ENCODE measurements around the gene SPTSSB.

DNA sequence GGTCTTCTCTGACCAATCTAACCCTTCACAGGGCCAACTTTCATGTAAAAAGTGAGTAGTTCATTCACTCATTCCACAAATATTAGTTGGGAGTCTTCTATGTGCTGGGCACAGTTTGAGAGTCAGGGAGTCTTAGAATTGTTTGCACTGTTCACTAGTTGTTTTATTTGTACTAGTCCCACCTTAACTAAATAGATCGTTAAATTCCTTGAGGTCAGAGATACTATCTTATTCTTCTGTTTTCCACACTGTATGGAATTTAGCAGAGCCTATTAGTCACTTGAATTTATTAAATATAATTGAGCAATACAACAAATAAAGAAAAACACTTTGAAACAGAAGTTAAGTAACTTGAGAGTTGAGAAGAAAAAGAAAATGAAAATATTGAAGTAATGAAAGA lies 40.8 kb upstream of the SPTSSB start:
- no peak for TF ChIP-seq POLR2A (IDR thresholded peaks at IDR 0.05)
- TF ChIP-seq EP300 (IDR thresholded peaks at IDR 0.05; ENCODE audit: low read depth): no peak
- TF ChIP-seq, protein P1, sequence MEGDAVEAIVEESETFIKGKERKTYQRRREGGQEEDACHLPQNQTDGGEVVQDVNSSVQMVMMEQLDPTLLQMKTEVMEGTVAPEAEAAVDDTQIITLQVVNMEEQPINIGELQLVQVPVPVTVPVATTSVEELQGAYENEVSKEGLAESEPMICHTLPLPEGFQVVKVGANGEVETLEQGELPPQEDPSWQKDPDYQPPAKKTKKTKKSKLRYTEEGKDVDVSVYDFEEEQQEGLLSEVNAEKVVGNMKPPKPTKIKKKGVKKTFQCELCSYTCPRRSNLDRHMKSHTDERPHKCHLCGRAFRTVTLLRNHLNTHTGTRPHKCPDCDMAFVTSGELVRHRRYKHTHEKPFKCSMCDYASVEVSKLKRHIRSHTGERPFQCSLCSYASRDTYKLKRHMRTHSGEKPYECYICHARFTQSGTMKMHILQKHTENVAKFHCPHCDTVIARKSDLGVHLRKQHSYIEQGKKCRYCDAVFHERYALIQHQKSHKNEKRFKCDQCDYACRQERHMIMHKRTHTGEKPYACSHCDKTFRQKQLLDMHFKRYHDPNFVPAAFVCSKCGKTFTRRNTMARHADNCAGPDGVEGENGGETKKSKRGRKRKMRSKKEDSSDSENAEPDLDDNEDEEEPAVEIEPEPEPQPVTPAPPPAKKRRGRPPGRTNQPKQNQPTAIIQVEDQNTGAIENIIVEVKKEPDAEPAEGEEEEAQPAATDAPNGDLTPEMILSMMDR (IDR thresholded peaks at IDR 0.05): no peak
- no peak for TF ChIP-seq POLR2AphosphoS5 (IDR thresholded peaks at IDR 0.05)

All from transverse colon (tissue), 4 donors.